Endothelial cell of umbilical vein (primary cell): ENCODE results near the gene RAB8B. TPM values are rescaled to one million over a fixed set of nuclear protein-coding genes. Genes with fewer than 3 reads are reported as not detected.

Source experiments
- BruUV-seq: library from RNA; stranded (reverse); fragments of 400-500 nt; replicated peaks from 2 replicates; lab custom pipeline; 2021; lab: Mats Ljungman, UMichigan
- CTCF ChIA-PET: fragments of 300-600, 350-600 bp; sonication (Branson Sonifier 250); formaldehyde crosslinking; loops from one replicate; lab custom pipeline; 2021; ENCODE audit warnings: antibody characterized with exemption, inconsistent platforms; lab: Charles Lee
- POLR2A ChIA-PET: fragments of 300-600, 350-600 bp; sonication (Branson Sonifier 250); formaldehyde crosslinking; loops from one replicate; lab custom pipeline; 2021; ENCODE audit warnings: antibody characterized with exemption, inconsistent platforms; lab: Charles Lee
- DNase-seq: peaks from one replicate; pipeline ENCODE4 v3.0.0-alpha.2; 2011; ENCODE audit warnings: low read depth, low spot score
- FAIRE-seq: peaks from 2 replicates; lab custom pipeline; 2011; peaks lifted over from hg19 to GRCh38; lab: Jason Lieb, UNC
- H2AFZ ChIP-seq: 2 replicates; pipeline ENCODE4 v1.6.0; 2012; ENCODE audit warnings: low read depth, low read length, control low read depth, inconsistent platforms
- H3K27ac ChIP-seq: 2 replicates; pipeline ENCODE4 v1.5.1; 2011; ENCODE audit warnings: low read depth, mild to moderate bottlenecking, control low read depth, low read length, moderate library complexity; ENCODE audit not compliant: insufficient read depth
- H3K27me3 ChIP-seq, 2 experiments: 2 replicates each; pipeline versions ENCODE4 v1.6.0 to v1.6.1; 2011; ENCODE audit warnings: low read length in 2 of 2, mixed read lengths in 1 of 2; ENCODE audit not compliant: control insufficient read depth in 2 of 2, insufficient read depth in 2 of 2
- H3K36me3 ChIP-seq, 2 experiments: 2 replicates in 1 of 2; 3 replicates in 1 of 2; pipeline ENCODE4 v1.5.1; 2011; ENCODE audit warnings: low read length in 2 of 2, mild to moderate bottlenecking in 1 of 2, moderate library complexity in 1 of 2; ENCODE audit not compliant: control insufficient read depth in 2 of 2, insufficient read depth in 2 of 2; ENCODE audit errors: extremely low read depth in 1 of 2
- H3K4me1 ChIP-seq: 3 replicates; pipeline ENCODE4 v1.5.1; 2011; ENCODE audit warnings: mild to moderate bottlenecking, low read length; ENCODE audit not compliant: control insufficient read depth, insufficient read depth; ENCODE audit errors: extremely low read depth
- H3K4me2 ChIP-seq: 2 replicates; pipeline ENCODE4 v1.6.1; 2011; ENCODE audit warnings: low read length, control low read depth, mixed read lengths; ENCODE audit not compliant: insufficient read depth
- H3K4me3 ChIP-seq, 3 experiments: fragments of 200-600 bp in 1 of 3; sonication (generic), shearing (Covaris generic) in 1 of 3; replicated peaks in 1 of 3; 2 replicates each; pipeline ENCODE4 v1.5.1; 2011 to 2016; ENCODE audit warnings: control low read depth in 3 of 3, low read length in 3 of 3, mild to moderate bottlenecking in 2 of 3, inconsistent platforms in 1 of 3, low read depth in 1 of 3, moderate library complexity in 1 of 3; ENCODE audit not compliant: insufficient read depth in 1 of 3
- H3K79me2 ChIP-seq: 2 replicates; pipeline ENCODE4 v1.6.0; 2012; ENCODE audit warnings: low read length, inconsistent platforms; ENCODE audit not compliant: control insufficient read depth, insufficient read depth
- H3K9ac ChIP-seq: replicated peaks from 2 replicates; pipeline ENCODE3; 2011; ENCODE audit warnings: low read length, control low read depth; ENCODE audit not compliant: insufficient read depth; ENCODE audit errors: extremely low read depth
- H3K9me1 ChIP-seq: replicated peaks from 3 replicates; pipeline ENCODE4 v1.6.0; 2011; ENCODE audit warnings: mild to moderate bottlenecking, low read length; ENCODE audit not compliant: control insufficient read depth, insufficient read depth; ENCODE audit errors: extremely low read depth
- H3K9me3 ChIP-seq: replicated peaks from 2 replicates; pipeline ENCODE4 v1.5.1; 2012; ENCODE audit warnings: low read length, inconsistent platforms; ENCODE audit not compliant: control insufficient read depth, insufficient read depth
- H4K20me1 ChIP-seq: replicated peaks from 2 replicates; pipeline ENCODE3; 2011; ENCODE audit warnings: mild to moderate bottlenecking, low read length; ENCODE audit not compliant: control insufficient read depth, insufficient read depth; ENCODE audit errors: extremely low read depth
- CTCF ChIP-seq, 2 donors: IDR thresholded peaks; 1 replicate in 1 of 2; 2 replicates in 1 of 2; pipeline ENCODE4 v1.5.1; 2011; ENCODE audit warnings: low read length in 2 of 2, mild to moderate bottlenecking in 2 of 2, moderate library complexity in 2 of 2, control low read depth in 1 of 2, inconsistent platforms in 1 of 2, low read depth in 1 of 2; ENCODE audit not compliant: insufficient read depth in 1 of 2; ENCODE audit errors: extremely low read depth in 1 of 2
- MAX ChIP-seq: IDR thresholded peaks from 2 replicates; pipeline ENCODE4 v1.6.1; 2011; ENCODE audit not compliant: insufficient read depth, insufficient read length
- POLR2A ChIP-seq: IDR thresholded peaks from 2 replicates; pipeline ENCODE4 v1.6.1; 2012; ENCODE audit warnings: low read depth, mild to moderate bottlenecking, control low read depth, low read length
- dilution Hi-C: fragments of 300-500 bp; cut with MboI; formaldehyde crosslinking; loops from one replicate; pipeline ENCODE4 v1.15.0; 2019; ENCODE audit warnings: low sequenced_read_pairs; ENCODE audit not compliant: extremely low pct_ligation_motif_present
- intact Hi-C: fragments of 100-400 bp; cut with micrococcal nuclease; formaldehyde crosslinking; loops from one replicate; pipeline ENCODE4 v1.10.0; 2022
- polyA plus RNA-seq, 4 experiments: library from polyadenylated mRNA; depleted of rRNA in 3 of 4; stranded (reverse) in 3 of 4; unstranded in 1 of 4; fragments of >200 nt; gene quantifications; 2 replicates each; pipeline versions ENCODE4 v1.2.1 to v1.2.3, GENCODE V29; 2011 to 2012; ENCODE audit warnings: missing spikeins in 1 of 4
- total RNA-seq: library from RNA; stranded (reverse); gene quantifications from 2 replicates; pipeline ENCODE4 v1.2.3, GENCODE V29; 2021

Gene RAB8B
- total and polyA plus RNA-seq, 2 donors (not counting 3 experiments of a cell fraction or from before 2014, with no cell fraction given): 10.4 to 52.5 TPM

- intact Hi-C loops (loop anchor here (1.0 to 5.0 kb wide), 5 partner anchors 114 to 506 kb away; partner anchors contain the start of gene USP3), dilution Hi-C loops (no loop called here)
- ChIA-PET CTCF (interaction anchor here (0.5 to 5.9 kb wide), 20 partner anchors 10 to 781 kb away, joined by 3 to 166 read pairs (median 4); partner anchors contain the start of gene APH1B), POLR2A (no interaction called here)
- Histone ChIP-seq H3K9me1 (no peaks in the 10 kb centered on the region), H3K9me3 (no peaks in the 10 kb centered on the region), H3K27ac (no peak overlapping the region), H4K20me1 (no peaks in the 10 kb centered on the region), H3K27me3 (no peaks in the 10 kb centered on the region), H3K4me3 (no peak overlapping the region), H2AFZ (no peak overlapping the region), H3K4me2 (peak overlapping the region; percentile 30), H3K79me2 (no peaks in the 10 kb centered on the region), H3K9ac (no peak overlapping the region), H3K36me3 (no peaks in the 10 kb centered on the region), H3K4me1 (peaks cover 46% of the 10 kb centered on the region)
- DNase-seq: peak; percentile 48
- BruUV-seq: no TSS peak
- no peak for FAIRE-seq
- no peak for TF ChIP-seq MAX
Observed at GRCh38 chr15:63288342-63288741, 98.9 kb downstream of the RAB8B start.

GRCh38 chr15:63288778-63289378, 99.5 kb downstream of the RAB8B start:
- no peak overlapping the region for H2AFZ ChIP-seq
- DNase-seq (peak; percentile 80), FAIRE-seq (peak; percentile 72)
- H4K20me1 ChIP-seq: no peaks in the 10 kb centered on the region
- H3K27ac ChIP-seq: no peak overlapping the region
- H3K9me3 ChIP-seq: no peaks in the 10 kb centered on the region
- H3K79me2 ChIP-seq: no peaks in the 10 kb centered on the region
- no peaks in the 10 kb centered on the region for H3K27me3 ChIP-seq
- dilution Hi-C loops: no loop called here
- H3K4me1 ChIP-seq: peaks cover 46% of the 10 kb centered on the region
- H3K9me1 ChIP-seq: no peaks in the 10 kb centered on the region
- intact Hi-C loops: loop anchor here (1.0 to 5.0 kb wide), 5 partner anchors 113 to 506 kb away; partner anchors contain the start of gene USP3
- no peak overlapping the region for H3K4me3 ChIP-seq
- H3K36me3 ChIP-seq: no peaks in the 10 kb centered on the region
- H3K9ac ChIP-seq: no peak overlapping the region
- ChIA-PET CTCF (interaction anchor here (0.5 to 5.9 kb wide), 15 partner anchors 10 to 441 kb away, joined by 3 to 166 read pairs (median 3); no protein-coding TSS in a partner anchor), POLR2A (no interaction called here)
- BruUV-seq: no TSS peak
- TF ChIP-seq CTCF (IDR thresholded peaks at IDR 0.05; ENCODE audit: extremely low read depth in 1 of 2, insufficient read depth in 1 of 2, low read depth in 1 of 2, low read length in 2 of 2) (peak; percentile 34 to 41), POLR2A (no peak)
- H3K4me2 ChIP-seq: peak overlapping the region; percentile 14
